Measurements from ENCODE around the gene RHBDL2. TPM values are rescaled to one million over a fixed set of nuclear protein-coding genes. Genes with fewer than 3 reads are reported as not detected.

The RHBDL2 gene
- total RNA-seq, 1 donor from 2014 or later = not detected

- intact Hi-C loops (cut with micrococcal nuclease) = no loop called here
- no peak overlapping the region for H3K4me3 ChIP-seq
- no peak for TF ChIP-seq CTCF (IDR thresholded peaks at IDR 0.05; ENCODE audit: borderline replicate concordance)
- no peaks in the 10 kb centered on the region for H3K27me3 ChIP-seq (ENCODE audit: low read depth)
- no peak for DNase-seq
- H3K4me1 ChIP-seq = no peaks in the 10 kb centered on the region
- peaks cover 9% of the 10 kb centered on the region for H3K36me3 ChIP-seq
- no peak overlapping the region for H3K27ac ChIP-seq (replicated peaks)
- H3K9me3 ChIP-seq (replicated peaks) = no peaks in the 10 kb centered on the region
Measured at GRCh38 chr1:38888423-38889333, 53.0 kb downstream of the RHBDL2 start.

- no peak for DNase-seq
- no peak overlapping the region for H3K27ac ChIP-seq (replicated peaks)
- no peak for TF ChIP-seq CTCF (IDR thresholded peaks at IDR 0.05; ENCODE audit: borderline replicate concordance)
- intact Hi-C loops (cut with micrococcal nuclease) = no loop called here
- no peak overlapping the region for H3K4me3 ChIP-seq
- peaks cover 5% of the 10 kb centered on the region for H3K36me3 ChIP-seq
- H3K9me3 ChIP-seq (replicated peaks) = no peaks in the 10 kb centered on the region
- H3K4me1 ChIP-seq = peaks cover 6% of the 10 kb centered on the region
- H3K27me3 ChIP-seq (ENCODE audit: low read depth) = no peaks in the 10 kb centered on the region
Measured at GRCh38 chr1:38885092-38885491, 56.5 kb downstream of the RHBDL2 start.

GRCh38 chr1:38881487-38881886, 60.1 kb downstream of the RHBDL2 start, which contains the start of gene GJA9:
GJA9 (minus strand) TSS chr1:38881587; CDS start chr1:38876098, 5,489 bp downstream.
- no peaks in the 10 kb centered on the region for H3K9me3 ChIP-seq (replicated peaks)
- no peak for TF ChIP-seq CTCF (IDR thresholded peaks at IDR 0.05; ENCODE audit: borderline replicate concordance)
- intact Hi-C loops (cut with micrococcal nuclease) = no loop called here
- DNase-seq = no peak
- H3K36me3 ChIP-seq = no peaks in the 10 kb centered on the region
- H3K4me1 ChIP-seq = peaks cover 6% of the 10 kb centered on the region
- no peak within 1 kb of the TSS for H3K4me3 ChIP-seq
- no peaks in the 10 kb centered on the region for H3K27me3 ChIP-seq (ENCODE audit: low read depth)
- H3K27ac ChIP-seq (replicated peaks) = no peak within 1 kb of the TSS

GRCh38 chr1:38875811-38876210, 65.8 kb downstream of the RHBDL2 start:
- peaks cover 42% of the 10 kb centered on the region for H3K4me1 ChIP-seq
- intact Hi-C loops (cut with micrococcal nuclease) = no loop called here
- no peaks in the 10 kb centered on the region for H3K9me3 ChIP-seq (replicated peaks)
- no peak overlapping the region for H3K4me3 ChIP-seq
- no peaks in the 10 kb centered on the region for H3K36me3 ChIP-seq
- TF ChIP-seq CTCF (IDR thresholded peaks at IDR 0.05; ENCODE audit: borderline replicate concordance) = no peak
- no peaks in the 10 kb centered on the region for H3K27me3 ChIP-seq (ENCODE audit: low read depth)
- DNase-seq = no peak
- H3K27ac ChIP-seq (replicated peaks) = no peak overlapping the region

GRCh38 chr1:38873027-38873969, 68.3 kb downstream of the RHBDL2 start, which contains the start of gene MYCBP:
MYCBP (minus strand) TSS chr1:38873348; CDS start chr1:38873305, 43 bp downstream.
- Histone ChIP-seq H3K4me3 (peak within 1 kb of the TSS; percentile 86), H3K27ac (replicated peaks) (peak within 1 kb of the TSS; percentile 90), H3K27me3 (ENCODE audit: low read depth) (no peaks in the 10 kb centered on the region), H3K9me3 (replicated peaks) (no peaks in the 10 kb centered on the region), H3K4me1 (peaks cover 42% of the 10 kb centered on the region), H3K36me3 (no peaks in the 10 kb centered on the region)
- intact Hi-C loops (cut with micrococcal nuclease) = no loop called here
- DNase-seq = peak; percentile 94
- peak; percentile 43 for TF ChIP-seq CTCF (IDR thresholded peaks at IDR 0.05; ENCODE audit: borderline replicate concordance)

All from left ventricle myocardium inferior (tissue), 1 donor.